Endometrium (tissue), 2 donors: Measurements from ENCODE around the gene FARP1.

Source experiments
- FAIRE-seq: peaks from 2 replicates; lab custom pipeline; 2012; peaks lifted over from hg19 to GRCh38; lab: Jason Lieb, UNC
- donor health status: control.
- donor health status: control.

FARP1 gene

DNA sequence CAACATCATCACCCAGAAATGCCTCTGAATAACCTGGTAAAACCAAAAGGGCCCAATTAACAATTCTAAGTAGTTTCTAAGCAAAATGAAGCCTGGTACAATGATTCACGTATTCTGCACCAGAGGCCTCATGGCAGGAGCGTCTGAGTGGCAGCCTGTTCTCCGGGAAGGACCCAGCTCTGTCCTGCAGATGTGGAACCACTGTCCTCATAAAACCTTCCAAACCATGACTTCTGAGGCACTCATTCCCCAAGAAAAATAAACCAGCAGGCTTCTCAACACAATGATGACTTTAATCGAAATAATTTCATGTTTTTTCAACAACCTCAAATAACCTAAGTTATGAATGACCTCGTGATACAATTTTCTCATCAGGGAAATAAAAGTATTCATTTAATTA is 344.1 kb downstream of the FARP1 start:
- no peak for FAIRE-seq

DNA sequence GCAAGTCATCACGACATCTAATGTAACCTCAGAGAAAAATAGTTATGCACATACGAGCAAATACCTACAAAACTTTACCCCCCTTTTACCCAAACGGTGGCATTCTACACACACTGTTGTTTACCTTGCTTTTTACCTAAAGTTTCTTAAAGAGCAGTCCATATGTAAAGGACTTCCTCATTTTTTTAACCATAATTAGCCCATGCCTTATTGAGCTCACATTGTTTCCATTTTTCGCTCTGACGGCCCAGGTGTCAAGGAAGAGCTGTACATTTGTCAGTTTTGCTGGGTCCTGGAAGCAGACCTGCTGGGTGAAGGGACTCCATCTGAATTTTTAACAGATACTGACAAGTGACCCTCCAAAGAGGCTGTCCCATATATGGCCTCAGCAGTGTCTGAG is 344.6 kb downstream of the FARP1 start:
- FAIRE-seq, result no peak

DNA sequence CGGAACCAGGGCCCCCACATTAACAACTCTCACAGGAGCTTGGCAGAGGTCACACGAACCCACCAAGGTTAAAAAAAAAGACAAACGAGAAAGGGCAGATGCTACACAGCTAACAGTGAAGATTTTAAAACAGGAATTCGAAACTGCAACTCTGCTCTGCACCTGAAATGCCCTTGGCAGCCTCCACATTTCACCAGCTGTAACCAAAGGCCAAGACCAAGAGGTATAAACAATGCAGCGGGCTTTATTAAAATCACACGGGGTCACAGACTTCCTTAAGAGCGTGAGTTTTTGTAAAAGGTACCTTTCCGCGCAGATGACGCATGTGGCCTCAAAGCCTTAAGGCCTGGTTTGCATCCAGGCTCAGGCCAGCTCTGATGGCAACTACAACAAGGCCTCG is 345.8 kb downstream of the FARP1 start:
- FAIRE-seq, result no peak

DNA sequence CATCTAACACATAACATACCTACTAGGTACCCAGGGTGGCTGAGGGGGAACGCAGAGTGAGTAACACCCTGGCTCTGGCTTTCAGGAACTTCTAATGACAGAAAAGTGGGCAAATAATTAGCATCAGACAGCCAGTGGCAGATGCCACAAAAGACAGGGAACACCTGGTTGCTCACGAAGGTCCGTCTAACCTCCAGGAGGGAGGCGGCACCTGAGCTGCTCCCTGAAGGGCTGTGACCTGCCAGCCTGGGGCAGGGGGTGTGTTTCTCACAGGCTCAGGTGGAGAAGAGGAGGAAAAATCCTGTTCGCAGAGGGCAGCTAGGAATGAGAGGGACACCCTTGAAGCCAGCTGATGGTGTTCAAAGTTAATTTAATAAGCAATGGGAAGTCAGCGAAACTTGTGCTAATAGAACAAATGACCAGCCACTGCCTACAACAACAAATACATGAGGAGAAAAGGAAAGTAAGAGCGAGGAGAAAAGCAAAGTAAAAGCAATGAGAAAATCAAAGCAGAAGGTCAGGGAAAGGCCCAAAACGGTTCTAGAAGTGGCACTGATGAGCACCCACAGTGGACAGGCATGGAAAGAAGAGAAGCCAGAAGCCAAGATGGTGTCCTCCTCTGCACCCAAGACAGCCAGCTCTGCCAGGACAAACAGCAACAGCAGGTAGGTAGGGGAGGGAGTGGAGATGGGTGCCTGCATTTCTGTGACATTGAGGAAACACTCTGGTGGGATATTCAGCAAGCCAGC is 346.7 kb downstream of the FARP1 start:
- FAIRE-seq, result no peak

DNA sequence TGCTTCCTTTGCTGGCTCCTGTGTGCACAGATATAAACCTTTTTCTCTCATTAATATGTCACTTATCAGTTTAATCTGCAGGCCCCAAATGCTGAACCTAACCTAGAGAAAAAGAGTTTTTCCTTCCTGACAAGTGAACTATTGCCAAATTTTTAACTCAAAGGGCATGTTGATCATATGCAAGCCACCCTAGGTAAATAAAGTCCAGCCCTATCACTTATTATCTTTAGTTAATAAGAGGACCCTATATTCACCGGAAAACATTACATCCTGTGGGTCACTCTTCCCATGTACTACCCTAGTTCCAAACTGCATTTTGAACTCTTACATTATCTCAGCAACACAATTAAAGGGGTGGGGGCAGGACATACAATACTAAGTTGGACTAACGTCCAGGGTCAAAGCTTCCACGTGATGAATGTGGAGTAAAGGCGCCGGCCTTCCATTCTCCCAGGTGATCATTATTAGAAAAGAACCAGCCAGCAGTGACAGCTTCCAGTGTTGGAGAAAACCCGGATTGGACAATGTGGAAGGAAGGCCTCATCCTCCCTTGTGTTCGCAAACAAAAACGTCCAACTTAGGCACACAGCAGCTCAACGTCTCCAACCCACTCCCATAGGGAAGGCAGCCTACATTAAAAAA is 347.4 kb downstream of the FARP1 start:
- FAIRE-seq, result no peak

DNA sequence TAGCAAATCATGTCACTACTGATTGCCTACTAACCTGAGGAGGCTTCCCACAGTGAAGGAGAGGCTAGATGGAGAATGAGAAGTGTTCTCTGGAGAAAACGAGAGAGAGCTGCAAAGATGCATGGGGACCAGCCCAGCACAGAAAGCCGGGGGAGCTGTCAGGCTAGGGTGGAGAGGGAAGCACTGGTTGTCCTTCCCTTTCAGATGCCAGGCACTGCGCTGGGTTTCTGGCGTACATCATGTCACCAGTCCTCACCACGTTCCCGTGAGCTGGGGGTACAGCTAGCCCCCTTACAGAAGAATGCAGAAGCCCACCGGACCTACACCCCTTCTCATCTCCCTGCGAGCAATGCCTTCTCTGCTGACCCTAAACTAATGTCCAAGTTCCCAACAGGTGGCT is 348.0 kb downstream of the FARP1 start:
- FAIRE-seq, result no peak

DNA sequence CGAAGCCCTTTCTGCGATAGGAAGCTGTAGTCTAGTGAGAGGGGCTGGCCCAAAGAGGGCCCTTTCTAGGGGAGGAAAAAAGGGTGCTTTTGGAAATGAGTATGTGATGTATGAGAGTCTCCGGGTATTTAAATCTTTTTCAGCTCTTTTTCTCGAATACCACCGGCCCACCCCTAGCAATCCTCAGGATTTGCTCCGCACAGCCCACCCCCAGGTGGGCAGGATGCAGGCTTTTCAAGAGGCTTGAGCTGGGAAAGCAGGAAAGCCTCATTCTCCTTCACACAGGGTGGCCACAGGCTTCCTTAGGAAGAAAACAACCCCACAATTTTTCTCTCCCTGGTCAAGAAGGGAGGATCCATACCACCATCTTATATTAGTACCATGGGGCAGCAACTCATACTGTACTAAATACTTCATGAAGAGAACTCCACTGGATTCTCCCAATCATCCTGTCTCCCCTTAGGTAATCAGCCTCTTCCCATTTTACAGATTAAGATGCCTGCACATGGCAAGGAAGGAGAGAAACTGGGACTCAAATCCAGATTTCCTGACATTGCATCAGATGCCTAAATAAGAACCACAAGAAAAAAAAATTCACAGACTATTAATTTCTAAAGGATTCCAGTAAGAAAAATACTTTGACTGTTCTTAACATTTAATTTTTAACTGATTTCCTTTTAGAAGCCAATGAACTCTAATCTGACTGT is 349.6 kb downstream of the FARP1 start:
- no peak for FAIRE-seq

DNA sequence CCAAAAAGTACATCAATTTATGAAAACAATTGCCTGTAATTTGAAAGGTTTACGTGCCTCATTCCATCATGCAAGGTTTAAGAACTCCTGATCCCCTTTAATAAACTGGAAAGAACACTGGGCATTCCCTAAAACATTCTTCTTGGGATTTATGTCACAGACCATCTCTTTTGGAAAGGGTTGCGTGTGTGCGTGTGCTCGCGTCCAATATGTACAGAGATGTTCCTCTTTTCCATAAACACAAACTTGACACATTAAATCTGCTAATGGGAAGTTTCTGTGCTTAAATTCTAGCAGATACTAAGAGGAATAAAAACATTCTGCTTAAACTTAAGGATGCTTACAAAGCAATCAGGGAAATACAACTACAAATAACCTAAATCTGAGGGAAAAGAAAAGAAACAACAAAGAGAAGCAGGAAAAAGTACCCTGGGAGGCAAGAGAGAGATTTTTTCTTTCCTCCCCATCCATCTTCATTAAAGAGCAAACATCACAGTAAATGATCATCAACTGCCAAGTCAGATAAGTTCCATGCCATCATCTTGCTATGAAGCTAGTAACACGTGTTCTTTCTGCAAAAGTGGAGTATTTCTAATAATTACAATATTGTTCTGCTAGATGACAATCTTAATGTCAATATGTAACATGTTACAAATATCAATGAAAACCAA is 350.3 kb downstream of the FARP1 start:
- FAIRE-seq, result no peak

DNA sequence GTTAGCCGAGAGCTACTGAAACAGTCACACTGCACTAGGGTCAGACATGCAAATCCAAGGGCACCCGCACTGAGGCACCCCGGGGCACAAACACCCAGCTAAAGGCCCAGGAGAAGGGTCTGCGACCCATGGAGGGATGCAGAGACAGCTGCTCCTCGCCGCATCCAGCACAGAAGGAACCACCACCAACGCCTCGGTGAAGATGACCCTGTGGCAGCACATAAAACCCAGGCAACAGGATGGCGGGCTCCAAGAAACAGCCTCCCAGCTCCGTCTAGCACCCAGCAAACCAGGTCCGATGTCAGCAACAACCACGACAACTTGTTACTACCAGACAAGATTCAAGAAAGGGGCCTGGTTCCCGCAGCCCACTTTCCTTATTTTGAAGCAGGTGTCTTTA is 351.9 kb downstream of the FARP1 start:
- no peak for FAIRE-seq

DNA sequence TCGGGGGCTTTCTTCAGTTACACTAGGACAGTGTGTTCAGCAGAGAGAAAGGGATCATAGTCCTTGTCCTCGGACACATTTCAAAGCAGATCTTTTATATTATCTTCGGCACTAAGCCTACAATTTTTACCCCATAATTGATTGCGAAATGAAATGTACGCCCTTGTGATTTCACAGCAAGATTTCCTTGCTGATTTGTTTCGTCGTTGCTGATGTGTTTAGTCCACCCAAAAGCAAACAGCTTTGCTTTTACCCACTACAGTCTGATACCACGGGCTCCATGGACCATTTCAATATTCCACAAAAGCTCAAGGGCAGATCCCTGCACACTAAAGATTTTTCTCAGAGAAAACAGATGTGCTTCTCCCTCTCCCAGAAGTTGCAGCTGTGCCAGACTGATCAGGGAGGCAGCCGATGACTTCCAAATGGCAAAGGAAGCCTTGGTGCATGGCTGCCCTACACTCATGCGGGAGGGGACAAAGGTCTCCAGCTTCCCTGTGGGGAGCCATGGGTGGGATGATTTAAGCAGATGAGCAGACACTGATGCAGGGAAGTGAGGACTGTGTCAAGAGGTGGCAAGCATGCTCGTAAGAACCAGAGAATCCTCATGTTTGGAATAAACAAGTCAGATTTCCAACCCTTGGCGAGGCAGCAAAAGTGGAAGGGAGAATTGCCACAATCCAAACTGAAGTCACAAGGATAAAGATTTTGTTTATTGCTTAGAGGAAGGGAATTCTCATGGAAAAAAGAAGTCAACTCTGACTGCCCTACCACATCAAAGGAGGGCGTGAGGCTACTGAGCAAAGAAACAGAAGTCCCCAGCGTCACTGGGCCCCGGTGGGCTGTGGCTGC is 353.0 kb downstream of the FARP1 start:
- no peak for FAIRE-seq

DNA sequence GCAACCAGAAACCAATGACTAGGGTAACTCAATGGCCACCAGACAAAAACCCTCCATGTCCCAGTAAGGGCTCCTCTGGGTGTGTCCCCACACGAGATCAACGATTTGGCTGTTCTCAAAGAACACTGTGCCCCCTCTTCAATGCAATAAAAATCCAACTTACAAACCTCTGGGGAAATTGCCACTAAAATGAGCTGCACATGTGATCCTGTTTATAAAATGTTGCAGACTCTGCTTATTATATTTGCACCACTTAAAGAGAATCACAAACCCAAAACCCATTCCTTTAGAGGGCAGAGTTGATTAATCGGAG is 353.5 kb downstream of the FARP1 start:
- FAIRE-seq, result no peak

DNA sequence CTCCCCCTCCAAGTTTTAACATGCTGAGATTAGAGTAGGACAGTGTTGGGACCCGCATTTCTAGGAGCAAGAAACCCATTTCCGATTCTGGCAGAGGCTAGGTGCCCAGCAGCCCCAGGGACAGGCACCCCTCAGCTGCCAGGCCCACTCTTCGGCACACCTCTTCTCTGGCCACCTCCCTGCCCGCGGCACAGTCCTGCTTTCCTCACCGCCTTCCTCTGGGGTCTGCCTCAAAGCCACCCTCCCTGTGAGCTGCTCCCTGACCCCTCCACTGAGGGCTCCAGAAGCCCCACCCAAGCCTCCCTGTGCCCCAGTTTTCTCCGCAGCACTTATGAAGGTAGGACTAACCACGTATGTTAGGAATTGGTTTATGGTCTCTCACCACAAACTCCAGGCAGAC is 354.1 kb downstream of the FARP1 start:
- no peak for FAIRE-seq

DNA sequence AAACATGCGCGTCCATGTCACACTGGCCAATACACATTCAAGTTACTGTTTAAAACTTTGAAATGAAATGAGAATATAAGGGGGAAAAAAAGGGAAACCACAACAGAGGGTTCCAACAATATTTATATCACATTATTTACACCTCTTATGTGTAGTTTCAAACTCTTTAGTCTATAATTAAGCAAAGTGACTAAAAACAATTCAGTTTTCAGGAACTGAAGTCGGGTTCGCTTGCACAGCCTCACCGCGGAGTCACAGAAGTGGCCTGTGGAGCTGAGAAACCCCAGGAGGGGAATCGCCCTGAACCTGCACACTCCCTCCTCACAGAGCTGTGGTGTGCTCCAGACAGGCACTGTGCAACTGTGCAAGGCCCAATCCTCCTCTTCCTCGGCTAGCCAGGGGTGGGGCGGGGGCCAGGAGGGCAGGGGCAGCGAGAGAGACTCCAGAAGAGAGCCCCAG is 358.1 kb downstream of the FARP1 start:
- no peak for FAIRE-seq

DNA sequence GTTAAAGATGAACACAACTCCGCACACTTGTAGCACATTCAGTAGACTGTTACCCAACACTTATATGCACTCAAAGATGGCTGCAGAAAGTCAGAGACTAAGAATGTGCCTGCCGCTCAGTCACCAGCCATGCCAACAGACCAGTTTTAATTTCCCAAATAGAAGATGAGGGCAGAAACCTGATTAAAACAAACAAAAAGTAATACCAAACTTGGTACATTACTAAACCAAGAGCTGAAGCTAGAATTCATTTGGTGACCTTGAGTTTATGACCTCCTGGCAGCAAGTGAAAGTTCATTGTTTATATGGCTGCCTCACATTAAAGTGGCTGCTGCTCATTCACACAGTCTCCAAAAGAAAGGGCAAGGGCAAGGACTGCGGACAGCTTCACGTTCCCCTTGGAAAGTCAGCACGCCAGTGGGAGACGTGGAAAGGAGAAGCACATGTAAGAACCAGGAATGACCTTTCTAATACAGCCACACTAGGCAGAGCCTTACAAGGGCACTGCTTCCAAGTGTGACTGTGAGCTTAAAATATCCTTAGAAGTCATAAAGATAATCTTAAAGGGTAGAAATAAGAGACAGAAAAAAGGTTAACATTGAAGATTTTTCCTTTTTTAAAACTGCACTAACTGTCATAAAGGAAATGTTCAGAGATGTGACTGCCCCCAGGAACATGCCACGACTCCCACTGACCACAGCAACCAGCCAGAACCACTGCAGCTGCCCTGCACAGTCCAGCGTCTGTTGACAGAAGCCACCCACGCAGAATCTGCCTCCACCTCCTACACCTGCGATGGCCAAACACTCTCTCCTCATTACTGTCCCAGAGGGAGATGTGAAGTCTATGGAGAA is 360.5 kb downstream of the FARP1 start:
- FAIRE-seq, result no peak

DNA sequence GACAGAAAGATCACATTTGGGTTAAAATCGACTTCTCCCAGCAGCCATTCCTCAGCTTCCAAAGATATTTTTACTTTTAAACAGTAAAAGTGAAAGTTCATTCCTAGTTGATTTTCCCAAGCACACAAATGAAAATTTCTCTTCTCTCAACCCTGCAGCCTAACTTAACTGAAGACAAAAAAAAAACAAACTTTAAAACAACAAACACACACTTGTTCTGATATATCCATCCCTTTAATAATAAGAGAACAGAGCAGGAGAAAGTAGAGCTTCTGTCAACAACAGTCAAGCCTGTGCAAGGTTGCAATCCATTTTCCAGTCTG is 361.1 kb downstream of the FARP1 start:
- FAIRE-seq, result no peak

DNA sequence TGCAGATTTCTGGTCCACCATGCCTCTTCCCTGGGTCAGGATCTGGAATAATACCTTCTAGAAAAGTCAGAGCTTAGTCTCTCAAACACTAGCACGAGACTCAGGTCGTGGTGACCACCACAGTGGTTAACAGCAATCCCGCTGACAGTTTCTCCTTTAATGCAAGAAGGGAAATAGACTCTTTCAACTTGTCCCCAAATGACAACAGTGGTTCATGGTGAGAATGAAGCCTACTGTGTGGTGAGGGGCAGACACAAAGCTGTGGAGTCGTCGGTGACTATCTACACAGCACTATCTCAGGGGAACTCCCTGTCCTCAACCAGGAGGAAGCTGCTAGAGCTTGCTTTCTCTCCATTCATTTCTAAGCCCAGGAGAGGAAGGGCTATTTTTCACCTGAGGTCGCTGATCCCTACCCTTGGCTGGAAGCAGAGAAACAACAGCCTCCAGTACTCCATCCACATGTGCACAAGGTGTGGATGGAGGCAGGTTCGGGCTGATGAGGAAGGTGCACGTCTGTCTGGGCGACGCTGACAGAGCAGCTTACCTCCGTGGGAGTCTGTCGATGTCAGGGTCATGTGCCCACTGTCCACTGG is 361.6 kb downstream of the FARP1 start:
- FAIRE-seq, result no peak
